DMS 273 (cell line): Measurements from ENCODE around the gene CST8.

ENCODE experiments used
- DNase-seq: peaks from one replicate; lab custom pipeline; 2025; ENCODE audit not compliant: unreplicated experiment; lab: John Stamatoyannopoulos, UW

Gene CST8

GRCh38 chr20:23475395-23475794 is 15.5 kb upstream of the CST8 start:
- DNase-seq, result no peak

DNA sequence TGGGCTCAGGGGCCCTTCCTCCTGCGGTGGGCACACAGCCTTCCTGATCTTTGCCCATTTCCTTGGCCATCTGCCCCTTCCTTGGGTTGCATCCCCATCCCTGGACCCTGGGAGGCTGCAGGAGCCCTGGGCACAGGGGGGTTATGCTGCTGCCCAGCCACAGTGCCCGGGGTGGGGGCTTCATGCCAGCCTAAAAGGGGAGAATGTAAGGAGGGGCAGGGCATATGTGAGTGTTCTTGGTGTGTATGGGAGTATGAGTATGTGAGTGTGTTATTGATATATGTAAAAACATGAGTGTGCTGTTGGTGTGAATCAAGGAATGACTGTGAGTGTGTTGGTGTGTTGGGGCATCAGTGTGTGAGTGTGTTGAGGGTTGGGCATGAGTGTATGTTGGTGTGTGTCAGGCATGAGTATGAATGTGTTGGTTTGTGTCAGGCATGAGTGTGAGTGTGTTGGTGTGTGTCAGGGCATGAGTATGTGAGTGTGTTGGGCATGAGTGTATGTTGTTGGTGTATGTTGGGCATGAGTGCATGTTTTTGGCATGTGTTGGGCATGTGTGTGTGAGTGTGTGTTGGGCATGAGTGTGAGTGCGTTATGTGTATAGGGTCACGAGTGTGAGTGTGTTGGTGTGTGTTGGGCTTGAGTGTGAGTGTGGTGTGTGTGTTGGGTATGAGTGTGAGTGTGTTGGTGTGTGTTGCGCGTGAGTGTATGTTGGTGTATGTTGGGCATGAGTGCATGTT is 14.7 kb upstream of the CST8 start:
- DNase-seq, result no peak

- no peak for DNase-seq
These were observed 13.7 kb upstream of the CST8 start for GRCh38 chr20:23477223-23477622.

DNA sequence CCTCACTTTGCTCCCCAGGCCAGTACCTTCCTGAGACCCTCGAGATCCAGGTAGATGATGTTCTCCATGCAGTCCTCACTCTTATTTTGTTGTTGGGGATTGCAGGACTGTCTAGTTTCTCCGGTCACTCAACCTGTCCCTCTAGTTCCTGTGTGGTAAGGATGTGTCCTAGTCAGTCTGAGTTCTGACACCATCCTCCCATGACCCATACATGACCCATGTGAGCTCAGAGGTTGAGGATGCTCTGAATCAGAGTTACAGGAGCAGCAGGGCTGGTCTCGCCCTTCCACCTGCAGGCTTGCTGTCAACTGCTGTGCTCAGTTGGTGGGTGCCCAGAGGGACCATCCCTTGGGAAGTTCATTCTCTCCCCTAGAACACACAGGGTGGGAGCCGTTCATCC is 11.9 kb upstream of the CST8 start:
- DNase-seq, result no peak

DNA sequence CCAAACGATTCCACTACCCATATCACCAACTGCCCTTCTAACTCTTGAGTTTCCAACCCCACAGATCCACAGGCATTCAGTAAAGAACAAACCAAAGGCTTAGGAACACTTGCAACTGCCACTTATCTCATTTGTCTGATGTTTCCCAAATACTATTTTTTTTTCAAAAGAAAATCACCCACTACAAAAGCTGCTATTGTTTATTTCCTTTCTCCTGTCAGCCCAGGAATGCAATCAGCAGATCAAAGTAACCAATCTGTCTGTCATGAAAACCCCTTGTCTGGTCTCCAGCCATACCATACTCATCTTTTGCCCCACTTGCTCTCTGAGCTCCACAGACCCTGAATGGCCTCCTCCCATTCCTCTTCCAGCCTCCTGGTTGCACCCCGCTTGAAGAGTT is 8.8 kb upstream of the CST8 start:
- DNase-seq, result no peak

DNA sequence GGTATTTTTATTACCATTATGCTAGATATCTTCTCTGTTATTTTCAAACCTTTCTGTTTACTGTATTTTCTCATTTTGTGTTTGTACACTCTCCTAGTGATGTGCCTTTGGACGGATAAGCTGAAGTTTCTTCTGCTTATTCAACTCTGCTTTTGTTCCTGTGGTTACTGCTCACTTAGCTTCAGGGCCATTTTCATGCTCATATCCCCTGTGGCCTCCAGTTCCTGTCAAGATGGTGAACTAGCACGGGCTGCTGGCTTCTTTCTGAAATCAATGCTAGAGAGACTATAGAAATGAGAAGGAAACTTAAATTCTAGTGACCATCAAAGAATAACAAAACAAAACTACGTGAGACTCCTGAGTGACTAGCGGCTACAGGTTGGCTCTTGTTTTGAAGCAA is 6.8 kb upstream of the CST8 start:
- DNase-seq, result no peak

DNA sequence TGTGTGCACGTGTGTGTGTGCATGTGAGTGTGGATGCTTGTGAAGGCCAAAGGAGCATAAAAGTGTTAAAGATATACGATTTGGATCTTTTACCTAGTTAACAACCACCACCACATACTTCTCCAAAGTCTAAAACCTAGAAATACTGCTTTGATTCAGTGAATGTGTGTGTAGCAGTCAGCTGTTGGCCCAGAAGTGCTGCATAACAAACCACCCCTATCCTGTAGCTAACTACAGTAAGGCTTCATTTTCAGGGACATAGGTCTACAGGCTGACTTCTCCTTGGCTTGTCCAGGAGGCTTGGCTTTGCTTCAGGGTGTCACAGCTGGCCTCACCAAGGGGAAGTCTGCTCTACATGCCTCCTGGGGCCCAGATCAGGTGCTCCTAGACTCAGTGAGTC is 2.4 kb upstream of the CST8 start:
- no peak for DNase-seq

DNA sequence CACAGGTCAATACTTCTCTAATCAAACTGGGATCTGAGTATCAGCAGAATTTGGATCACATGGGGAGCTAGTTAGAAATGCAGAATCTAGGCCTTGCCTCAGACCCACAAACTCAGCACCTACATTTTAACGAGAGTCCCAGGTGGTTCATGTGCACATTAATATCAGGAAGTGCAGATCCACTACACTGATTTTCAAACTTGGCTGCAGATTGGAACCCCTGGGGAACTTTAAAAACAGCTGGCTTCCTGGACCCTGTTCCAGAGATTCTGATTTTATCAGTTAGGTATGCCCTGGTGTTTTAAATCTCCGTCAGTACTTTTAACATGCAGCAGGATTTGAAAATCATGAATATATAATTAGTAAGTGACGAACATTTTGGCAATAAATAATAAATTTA is 1.9 kb upstream of the CST8 start:
- no peak for DNase-seq

GRCh38 chr20:23492292-23492691 is 1.4 kb downstream of the CST8 start:
- no peak for DNase-seq

DNA sequence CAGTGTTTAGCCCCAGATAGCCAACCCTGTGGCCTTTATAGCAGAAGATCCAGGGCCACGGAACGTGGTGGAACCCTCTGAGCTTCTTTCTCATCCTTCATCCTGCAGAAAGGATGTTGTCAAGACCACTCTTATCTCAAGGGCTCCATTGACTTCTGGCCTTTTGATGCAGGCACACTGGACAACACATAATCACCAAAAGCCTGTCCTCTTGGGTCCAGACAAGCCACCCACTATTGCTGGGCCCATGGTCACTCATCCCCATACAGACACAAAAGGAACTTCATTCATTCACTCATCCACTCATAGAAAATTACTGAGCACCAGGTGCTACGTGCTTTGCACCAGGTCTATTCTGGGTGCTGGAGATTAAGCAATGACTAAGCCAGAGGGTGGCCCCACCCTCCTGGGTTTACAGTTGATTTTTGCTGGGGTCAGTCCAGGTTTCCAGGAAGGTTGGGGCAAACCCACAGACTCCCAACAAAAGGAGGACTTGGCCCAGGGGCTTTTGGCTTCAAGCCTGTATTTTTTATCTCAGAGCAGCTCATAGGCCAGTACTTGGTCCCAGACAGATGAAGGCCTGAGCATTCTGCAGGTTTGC is 2.4 kb downstream of the CST8 start:
- no peak for DNase-seq

DNA sequence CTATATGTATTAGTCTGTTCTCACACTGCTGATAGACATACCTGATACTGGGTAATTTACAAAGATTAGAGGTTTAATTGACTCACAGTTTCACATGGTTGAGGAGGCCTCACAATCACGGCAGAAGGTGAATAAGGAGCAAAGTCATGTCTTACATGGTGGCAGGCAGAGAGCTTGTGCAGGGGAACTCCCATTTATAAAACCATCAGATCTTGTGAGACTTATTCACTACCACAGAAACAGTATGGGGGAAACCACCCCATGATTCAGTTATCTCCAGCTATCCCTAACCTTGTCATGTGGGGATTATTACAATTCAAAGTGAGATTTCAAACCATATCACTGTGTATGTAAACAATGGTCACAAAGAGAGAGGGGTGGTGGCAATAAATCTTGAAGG is 6.6 kb downstream of the CST8 start:
- no peak for DNase-seq

- DNase-seq, result no peak
These were observed 11.0 kb downstream of the CST8 start for GRCh38 chr20:23501926-23502325.

GRCh38 chr20:23503649-23504048 is 12.7 kb downstream of the CST8 start:
- no peak for DNase-seq

DNA sequence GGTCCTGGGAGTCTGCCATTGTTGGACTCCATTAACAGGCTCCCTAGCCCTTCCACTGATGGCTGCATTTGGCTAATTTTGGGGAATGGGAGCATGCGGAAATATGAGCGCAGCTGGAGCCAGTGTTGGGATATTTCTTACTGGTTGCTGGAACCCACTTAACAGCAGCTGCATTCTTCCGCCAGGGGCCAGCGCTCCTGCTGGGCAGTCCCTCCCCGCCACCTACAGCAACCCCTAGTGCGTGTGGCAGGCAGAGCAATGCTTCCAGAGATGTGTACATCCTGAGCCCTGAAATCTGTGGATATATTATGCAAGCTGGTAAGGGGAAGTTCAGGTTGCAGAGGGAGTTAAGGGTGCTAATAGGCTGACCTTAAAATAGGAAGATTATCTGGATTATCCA is 16.4 kb downstream of the CST8 start:
- no peak for DNase-seq

- DNase-seq, result no peak
These were observed 17.7 kb downstream of the CST8 start for GRCh38 chr20:23508449-23509229.

DNA sequence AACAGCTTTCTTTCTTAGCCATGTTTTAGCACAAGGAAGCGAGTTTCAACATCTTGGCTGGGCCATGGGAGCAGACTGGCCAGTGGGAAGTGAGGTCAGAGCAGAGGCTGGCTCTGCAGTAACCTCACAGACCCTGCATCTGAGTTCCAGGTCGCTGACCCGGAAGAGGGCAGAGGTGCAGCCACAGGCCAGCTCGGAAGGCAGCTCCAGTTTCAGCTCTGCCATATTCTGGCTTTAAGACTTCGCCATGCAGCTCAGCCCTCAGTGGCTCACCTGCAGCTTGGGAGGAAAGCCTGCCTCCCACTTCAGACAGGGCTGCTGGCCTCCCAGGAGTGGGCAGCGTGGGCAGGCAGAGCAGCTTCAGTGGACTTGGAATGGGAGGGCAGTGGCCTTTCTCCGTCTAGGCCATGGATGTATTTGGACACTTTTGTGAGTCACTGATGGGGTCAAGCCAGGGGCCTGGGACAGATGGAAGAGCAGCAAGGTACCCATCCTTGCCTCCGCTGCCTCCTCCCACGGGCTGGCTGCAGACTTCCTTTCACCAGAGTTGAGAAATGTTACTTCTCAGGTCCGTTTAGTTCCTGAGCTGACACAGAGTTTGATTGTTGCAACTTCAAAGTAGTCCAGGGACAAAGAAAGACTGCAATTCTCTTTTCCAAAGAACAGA is 18.5 kb downstream of the CST8 start:
- no peak for DNase-seq

GRCh38 chr20:23510000-23510590 is 19.2 kb downstream of the CST8 start:
- no peak for DNase-seq

DNA sequence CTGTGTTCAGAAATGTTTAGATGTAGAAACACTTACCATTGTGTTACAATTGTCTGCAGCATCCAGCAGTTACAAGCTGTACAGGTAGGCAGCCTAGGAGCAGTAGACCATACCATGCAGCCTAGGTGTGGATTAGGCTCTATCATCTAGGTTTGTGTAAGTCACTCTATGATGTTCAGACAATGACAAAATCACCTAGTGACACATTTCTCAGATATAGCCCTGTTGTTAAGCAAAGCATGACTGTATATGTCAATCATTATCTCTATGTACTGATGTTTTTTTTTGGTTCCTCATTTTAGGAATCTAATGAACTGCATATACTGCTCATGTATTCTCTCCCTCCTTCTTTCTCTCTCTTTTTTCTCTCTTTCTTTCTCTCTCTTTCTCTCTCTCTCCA is 22.2 kb downstream of the CST8 start:
- no peak for DNase-seq

DNA sequence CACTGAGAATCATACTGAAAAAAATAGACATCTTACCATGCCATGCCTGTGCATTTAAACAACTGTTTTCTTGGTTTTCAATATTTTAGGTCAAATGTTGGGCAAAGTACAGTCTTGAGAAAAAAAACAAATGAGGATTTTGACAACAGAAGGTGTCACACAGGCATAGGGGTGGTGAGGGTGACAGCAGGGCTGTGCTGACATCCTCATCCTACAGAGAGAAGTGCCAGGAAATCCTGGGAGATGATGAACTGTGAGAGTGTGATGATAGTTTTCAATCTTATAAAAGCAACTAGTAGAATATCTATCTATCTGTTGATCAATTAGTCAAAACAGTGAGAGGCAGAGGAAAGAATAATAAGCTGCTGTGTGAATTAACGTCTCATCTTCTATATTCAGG is 23.9 kb downstream of the CST8 start:
- no peak for DNase-seq

DNA sequence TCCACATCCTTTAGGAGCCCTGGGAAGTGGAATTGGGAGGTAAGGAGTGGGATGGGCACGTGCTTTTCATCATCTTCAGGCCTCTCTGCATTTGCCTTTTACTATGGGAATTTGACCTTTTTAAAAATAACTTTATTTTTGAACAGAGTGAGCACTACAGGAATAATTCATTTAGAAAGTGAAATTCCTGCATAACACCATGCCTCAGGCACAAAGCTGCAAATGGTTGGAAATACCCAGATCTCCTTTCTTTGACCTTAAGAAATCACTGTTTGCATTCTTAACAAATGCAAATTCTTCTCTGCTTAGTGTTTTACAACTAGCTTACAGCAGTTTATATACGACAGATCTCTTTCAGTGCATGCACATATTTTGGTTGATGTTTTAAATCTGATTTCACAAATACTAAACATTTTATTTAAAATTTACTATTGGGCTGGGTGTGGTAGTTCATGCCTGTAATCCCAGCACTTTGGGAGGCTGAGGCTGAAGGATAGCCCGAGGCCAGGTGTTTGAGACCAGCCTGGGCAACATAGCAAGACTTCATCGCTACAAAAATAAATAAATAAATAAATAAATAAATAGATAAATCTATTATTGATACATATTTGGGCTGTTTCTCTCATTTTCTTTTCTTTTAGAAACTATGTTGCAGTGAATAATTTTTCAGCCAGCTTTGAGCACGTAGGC is 24.5 kb downstream of the CST8 start:
- DNase-seq, result no peak

- no peak for DNase-seq
These were observed 26.8 kb downstream of the CST8 start for GRCh38 chr20:23517719-23518118.
